Effector memory CD8-positive, alpha-beta T cell (primary cell): ENCODE results near the gene THAP7.
A peak's percentile ranks its signal among the peaks of the same experiment; 100 is the strongest.

Experiments
- ATAC-seq: fragments of 150-1000 bp; cut with Tn5 transposase; replicated peaks from 2 replicates; pipeline ENCODE4 v1.10.0; 2021; ENCODE audit warnings: mild to moderate bottlenecking, moderate library complexity
- DNase-seq, 3 experiments: peaks; one replicate each; pipeline ENCODE4 v3.0.0; 2021
- H3K27ac Mint-ChIP-seq, 2 donors: one replicate each; pipeline ENCODE4 v1.8.0; 2022; ENCODE audit warnings: mild to moderate bottlenecking in 2 of 2, mixed read lengths in 2 of 2, moderate library complexity in 2 of 2
- H3K27me3 Mint-ChIP-seq, 2 donors: one replicate each; pipeline ENCODE4 v1.8.0; 2022; ENCODE audit warnings: mixed read lengths in 2 of 2
- H3K36me3 Mint-ChIP-seq: one replicate; pipeline ENCODE4 v1.8.0; 2022; ENCODE audit warnings: mild to moderate bottlenecking, moderate library complexity, mixed read lengths; ENCODE audit not compliant: insufficient read depth
- H3K4me1 Mint-ChIP-seq, 2 donors: one replicate each; pipeline ENCODE4 v1.8.0; 2022; ENCODE audit warnings: low read depth in 2 of 2, mixed read lengths in 2 of 2
- H3K4me3 Mint-ChIP-seq, 2 donors: one replicate each; pipeline ENCODE4 v1.8.0; 2022; ENCODE audit warnings: mild to moderate bottlenecking in 2 of 2, mixed read lengths in 2 of 2, moderate library complexity in 2 of 2
- H3K9me3 Mint-ChIP-seq, 2 donors: one replicate each; pipeline ENCODE4 v1.8.0; 2022; ENCODE audit warnings: mixed read lengths in 2 of 2

The THAP7 gene

GRCh38 chr22:20960609-20961008 lies 41.3 kb downstream of the THAP7 start:
- ATAC-seq (no peak), DNase-seq (no peak)
- H3K36me3 Mint-ChIP-seq: peaks cover 5% of the 10 kb centered on the region
- H3K27ac Mint-ChIP-seq: no peak overlapping the region
- H3K9me3 Mint-ChIP-seq: no peaks in the 10 kb centered on the region
- H3K4me1 Mint-ChIP-seq: peaks cover 5 to 20% of the 10 kb centered on the region in 2 donors
- peaks cover 29 to 57% of the 10 kb centered on the region in 2 donors for H3K27me3 Mint-ChIP-seq
- H3K4me3 Mint-ChIP-seq: no peak overlapping the region

GRCh38 chr22:20959578-20960461 lies 42.1 kb downstream of the THAP7 start:
- H3K36me3 Mint-ChIP-seq: peaks cover 5% of the 10 kb centered on the region
- H3K9me3 Mint-ChIP-seq: no peaks in the 10 kb centered on the region
- DNase-seq (no peak), ATAC-seq (no peak)
- H3K27ac Mint-ChIP-seq: no peak overlapping the region
- H3K4me3 Mint-ChIP-seq: no peak overlapping the region
- peaks cover 5 to 20% of the 10 kb centered on the region in 2 donors for H3K4me1 Mint-ChIP-seq
- peaks cover 29 to 55% of the 10 kb centered on the region in 2 donors for H3K27me3 Mint-ChIP-seq

GRCh38 chr22:20957683-20958431 lies 44.1 kb downstream of the THAP7 start:
- peaks cover 0 to 12% of the 10 kb centered on the region in 2 donors for H3K4me1 Mint-ChIP-seq
- peaks cover 19% of the 10 kb centered on the region for H3K36me3 Mint-ChIP-seq
- no peak for DNase-seq
- peaks cover 15 to 35% of the 10 kb centered on the region in 2 donors for H3K27me3 Mint-ChIP-seq
- no peaks in the 10 kb centered on the region for H3K9me3 Mint-ChIP-seq
- H3K27ac Mint-ChIP-seq: no peak overlapping the region
- ATAC-seq: peak; percentile 52
- H3K4me3 Mint-ChIP-seq: peak overlapping the region; percentile 65 to 71

GRCh38 chr22:20957102-20957682 lies 44.7 kb downstream of the THAP7 start:
- no peak for ATAC-seq
- Mint-ChIP-seq H3K27ac (no peak overlapping the region), H3K9me3 (no peaks in the 10 kb centered on the region), H3K4me1 (peaks cover 0 to 12% of the 10 kb centered on the region in 2 donors), H3K36me3 (peaks cover 22% of the 10 kb centered on the region), H3K27me3 (peaks cover 15 to 34% of the 10 kb centered on the region in 2 donors), H3K4me3 (peak overlapping the region; percentile 65 to 71)
- DNase-seq: no peak

- Mint-ChIP-seq H3K9me3 (no peaks in the 10 kb centered on the region), H3K4me1 (peaks cover 0 to 12% of the 10 kb centered on the region in 2 donors), H3K27me3 (peaks cover 15 to 34% of the 10 kb centered on the region in 2 donors), H3K36me3 (peaks cover 29% of the 10 kb centered on the region), H3K4me3 (peak overlapping the region; percentile 65 to 71), H3K27ac (no peak overlapping the region)
- no peak for DNase-seq
- no peak for ATAC-seq
These were observed 45.4 kb downstream of the THAP7 start for GRCh38 chr22:20956258-20957101.

GRCh38 chr22:20955548-20955947 lies 46.4 kb downstream of the THAP7 start:
- peaks cover 15 to 34% of the 10 kb centered on the region in 2 donors for H3K27me3 Mint-ChIP-seq
- DNase-seq (no peak), ATAC-seq (no peak)
- no peak overlapping the region for H3K27ac Mint-ChIP-seq
- no peaks in the 10 kb centered on the region for H3K9me3 Mint-ChIP-seq
- no peak overlapping the region for H3K4me3 Mint-ChIP-seq
- peaks cover 0 to 12% of the 10 kb centered on the region in 2 donors for H3K4me1 Mint-ChIP-seq
- H3K36me3 Mint-ChIP-seq: peaks cover 38% of the 10 kb centered on the region

- DNase-seq (no peak), ATAC-seq (no peak)
- Mint-ChIP-seq H3K27ac (peak overlapping the region in 1 of 2 donors; percentile 23), H3K36me3 (peaks cover 53% of the 10 kb centered on the region), H3K27me3 (peaks cover 9 to 28% of the 10 kb centered on the region in 2 donors), H3K9me3 (no peaks in the 10 kb centered on the region), H3K4me3 (peak overlapping the region in 1 of 2 donors; percentile 33), H3K4me1 (peaks cover 4 to 12% of the 10 kb centered on the region in 2 donors)
These were observed 48.0 kb downstream of the THAP7 start for GRCh38 chr22:20953668-20954500.

GRCh38 chr22:20953342-20953608 lies 48.6 kb downstream of the THAP7 start:
- H3K27me3 Mint-ChIP-seq: peaks cover 7 to 23% of the 10 kb centered on the region in 2 donors
- H3K27ac Mint-ChIP-seq: no peak overlapping the region
- H3K4me1 Mint-ChIP-seq: peaks cover 4 to 12% of the 10 kb centered on the region in 2 donors
- H3K4me3 Mint-ChIP-seq: no peak overlapping the region
- DNase-seq (no peak), ATAC-seq (no peak)
- H3K36me3 Mint-ChIP-seq: peaks cover 52% of the 10 kb centered on the region
- H3K9me3 Mint-ChIP-seq: no peaks in the 10 kb centered on the region

- Mint-ChIP-seq H3K4me3 (no peak overlapping the region), H3K9me3 (no peaks in the 10 kb centered on the region), H3K27me3 (peaks cover 1 to 18% of the 10 kb centered on the region in 2 donors), H3K4me1 (peaks cover 7 to 8% of the 10 kb centered on the region in 2 donors), H3K27ac (no peak overlapping the region), H3K36me3 (peaks cover 54% of the 10 kb centered on the region)
- ATAC-seq (no peak), DNase-seq (no peak)
These were observed 49.2 kb downstream of the THAP7 start for GRCh38 chr22:20952544-20953341.

- Mint-ChIP-seq H3K27ac (no peak overlapping the region), H3K36me3 (peaks cover 59% of the 10 kb centered on the region), H3K4me3 (no peak overlapping the region), H3K9me3 (no peaks in the 10 kb centered on the region), H3K4me1 (peaks cover 6 to 10% of the 10 kb centered on the region in 2 donors), H3K27me3 (peaks cover 0 to 10% of the 10 kb centered on the region in 2 donors)
- ATAC-seq (no peak), DNase-seq (no peak)
These were observed 50.0 kb downstream of the THAP7 start for GRCh38 chr22:20951932-20952380.

GRCh38 chr22:20951151-20951931 lies 50.6 kb downstream of the THAP7 start:
- H3K9me3 Mint-ChIP-seq: no peaks in the 10 kb centered on the region
- H3K36me3 Mint-ChIP-seq: peaks cover 56% of the 10 kb centered on the region
- DNase-seq (no peak), ATAC-seq (no peak)
- peaks cover 0 to 4% of the 10 kb centered on the region in 2 donors for H3K27me3 Mint-ChIP-seq
- no peak overlapping the region for H3K4me3 Mint-ChIP-seq
- H3K27ac Mint-ChIP-seq: no peak overlapping the region
- H3K4me1 Mint-ChIP-seq: peaks cover 6 to 13% of the 10 kb centered on the region in 2 donors
